Esophagus (tissue), 2 donors: ENCODE data around the gene PGBD5. TPM values are rescaled to one million over a fixed set of nuclear protein-coding genes. Genes with fewer than 3 reads are reported as not detected.

Experiments used
- H3K27ac ChIP-seq, 2 donors: one replicate each; pipeline ENCODE4 v1.5.1; 2013; ENCODE audit warnings: low read depth in 2 of 2, mild to moderate bottlenecking in 2 of 2, inconsistent platforms in 1 of 2, low read length in 1 of 2, moderate library complexity in 1 of 2
- H3K27me3 ChIP-seq, 2 donors: one replicate each; pipeline ENCODE4 v1.6.1; 2013; ENCODE audit warnings: low read length in 2 of 2, control low read depth in 1 of 2, mild to moderate bottlenecking in 1 of 2; ENCODE audit not compliant: insufficient read depth in 2 of 2, control insufficient read depth in 1 of 2
- H3K36me3 ChIP-seq, 2 donors: one replicate each; pipeline ENCODE4 v1.6.1; 2013; ENCODE audit warnings: low read length in 1 of 2; ENCODE audit not compliant: control insufficient read depth in 2 of 2, insufficient read depth in 2 of 2
- H3K4me1 ChIP-seq, 2 donors: one replicate each; pipeline ENCODE4 v1.6.1; 2013; ENCODE audit warnings: low read length in 1 of 2; ENCODE audit not compliant: control insufficient read depth in 2 of 2, insufficient read depth in 2 of 2
- H3K4me3 ChIP-seq, 2 donors: one replicate each; pipeline ENCODE4 v1.5.1; 2013; ENCODE audit warnings: low read length in 2 of 2, mild to moderate bottlenecking in 2 of 2, low read depth in 1 of 2, moderate library complexity in 1 of 2
- H3K9me3 ChIP-seq, 2 donors: one replicate each; pipeline ENCODE4 v1.6.1; 2013; ENCODE audit warnings: mild to moderate bottlenecking in 2 of 2, low read depth in 1 of 2, low read length in 1 of 2, moderate library complexity in 1 of 2; ENCODE audit not compliant: control insufficient read depth in 2 of 2, insufficient read depth in 1 of 2
- WGBS, 2 donors: extraction: QIAGEN DNeasy Blood & Tissue Kit; methylation state at CpG; one replicate each; pipeline ENCODE4 v1.1.7; 2013; 5-methylcytosine and 5-hydroxymethylcytosine counted together
- polyA plus RNA-seq, 2 donors: library from polyadenylated mRNA; stranded (reverse); fragments of 200-250 nt; gene quantifications; one replicate each; pipeline ENCODE4 v1.2.3, GENCODE V29; 2013
- donor health status: healthy with polysubstance abuse.
- donor health status: Bipolar disorder and iron deficiency.

Gene PGBD5
- polyA plus RNA-seq, 2 donors, result 0.22 to 0.67 TPM

GRCh38 chr1:230383425-230383824 is 42.7 kb downstream of the PGBD5 start:
- Histone ChIP-seq H3K27ac (no peak overlapping the region), H3K4me1 (no peaks in the 10 kb centered on the region), H3K9me3 (peaks cover 4 to 17% of the 10 kb centered on the region in 2 donors), H3K4me3 (no peak overlapping the region), H3K36me3 (no peaks in the 10 kb centered on the region), H3K27me3 (no peaks in the 10 kb centered on the region)
- 91 to 95% methylated on average over 5 of the region's 5 CpGs for WGBS, 2 donors

GRCh38 chr1:230382001-230382491 is 44.1 kb downstream of the PGBD5 start:
- no peak overlapping the region for H3K27ac ChIP-seq
- WGBS, 2 donors, result 63 to 68% methylated on average over 7 of the region's 7 CpGs
- peaks cover 4 to 17% of the 10 kb centered on the region in 2 donors for H3K9me3 ChIP-seq
- H3K4me1 ChIP-seq, result no peaks in the 10 kb centered on the region
- H3K27me3 ChIP-seq, result no peaks in the 10 kb centered on the region
- no peaks in the 10 kb centered on the region for H3K36me3 ChIP-seq
- H3K4me3 ChIP-seq, result no peak overlapping the region

- Histone ChIP-seq H3K27me3 (no peaks in the 10 kb centered on the region), H3K4me3 (no peak overlapping the region), H3K27ac (no peak overlapping the region), H3K9me3 (peaks cover 4 to 17% of the 10 kb centered on the region in 2 donors), H3K4me1 (no peaks in the 10 kb centered on the region), H3K36me3 (no peaks in the 10 kb centered on the region)
- 62 to 63% methylated on average over 6 of the region's 6 CpGs for WGBS, 2 donors
Observed at GRCh38 chr1:230381585-230381984, 44.5 kb downstream of the PGBD5 start.

GRCh38 chr1:230381049-230381467 is 45.1 kb downstream of the PGBD5 start:
- H3K36me3 ChIP-seq, result no peaks in the 10 kb centered on the region
- no peaks in the 10 kb centered on the region for H3K4me1 ChIP-seq
- H3K4me3 ChIP-seq, result no peak overlapping the region
- WGBS, 2 donors, result 68 to 80% methylated on average over 5 of the region's 5 CpGs
- no peaks in the 10 kb centered on the region for H3K27me3 ChIP-seq
- peaks cover 4 to 17% of the 10 kb centered on the region in 2 donors for H3K9me3 ChIP-seq
- no peak overlapping the region for H3K27ac ChIP-seq

- no peaks in the 10 kb centered on the region for H3K27me3 ChIP-seq
- no peaks in the 10 kb centered on the region for H3K36me3 ChIP-seq
- no peaks in the 10 kb centered on the region for H3K4me1 ChIP-seq
- WGBS, 2 donors, result 61 to 75% methylated on average over 1 of the region's 1 CpG
- no peak overlapping the region for H3K4me3 ChIP-seq
- H3K9me3 ChIP-seq, result peaks cover 4 to 17% of the 10 kb centered on the region in 2 donors
- no peak overlapping the region for H3K27ac ChIP-seq
Observed at GRCh38 chr1:230379928-230380327, 46.2 kb downstream of the PGBD5 start.

GRCh38 chr1:230379462-230379861 is 46.7 kb downstream of the PGBD5 start:
- no peak overlapping the region for H3K4me3 ChIP-seq
- peaks cover 4 to 17% of the 10 kb centered on the region in 2 donors for H3K9me3 ChIP-seq
- WGBS, 2 donors, result 92 to 95% methylated on average over 3 of the region's 3 CpGs
- no peaks in the 10 kb centered on the region for H3K4me1 ChIP-seq
- H3K27me3 ChIP-seq, result no peaks in the 10 kb centered on the region
- H3K36me3 ChIP-seq, result no peaks in the 10 kb centered on the region
- H3K27ac ChIP-seq, result no peak overlapping the region

DNA sequence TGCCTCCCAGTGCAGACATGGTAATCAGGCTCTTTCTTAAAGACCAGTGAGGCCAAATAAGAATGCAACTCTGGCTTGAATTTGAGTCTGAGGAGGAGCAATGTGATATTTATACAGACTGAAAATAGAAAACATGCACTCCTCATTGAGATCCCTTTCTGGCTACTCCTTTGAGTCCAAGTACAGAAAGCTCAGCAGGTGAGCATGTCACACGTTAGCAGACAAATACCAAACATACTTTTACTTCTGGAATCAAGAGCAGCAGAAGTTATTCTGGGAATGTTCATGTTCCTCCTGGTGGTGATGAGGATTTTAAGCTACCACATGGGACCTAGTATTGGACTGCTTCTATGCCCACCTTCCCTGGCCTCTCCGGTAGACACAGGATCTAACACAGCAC is 48.3 kb downstream of the PGBD5 start:
- 79 to 90% methylated on average over 2 of the region's 2 CpGs for whole genome bisulfite sequencing, 2 donors

DNA sequence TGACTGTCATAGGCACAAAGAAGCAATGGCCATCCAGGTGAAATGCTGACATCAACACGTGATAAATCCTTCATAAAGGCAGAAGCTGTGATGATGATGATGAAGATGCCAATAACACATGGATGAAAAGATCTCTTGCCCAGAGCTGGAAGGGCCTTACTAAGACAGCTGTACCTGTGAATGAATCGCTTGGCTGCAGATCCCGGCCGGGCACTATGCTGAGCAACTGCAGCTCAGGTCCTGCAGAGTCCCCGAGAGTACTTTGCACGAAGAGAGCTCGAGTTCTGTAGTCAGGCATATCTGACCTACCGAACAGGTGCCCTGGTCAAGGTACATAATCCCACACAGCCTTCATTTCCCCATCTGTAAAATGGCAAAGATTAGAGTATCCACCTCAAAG is 48.8 kb downstream of the PGBD5 start:
- 88 to 89% methylated on average over 8 of the region's 8 CpGs for WGBS, 2 donors
- H3K36me3 ChIP-seq, result no peaks in the 10 kb centered on the region
- H3K4me1 ChIP-seq, result no peaks in the 10 kb centered on the region
- H3K27me3 ChIP-seq, result no peaks in the 10 kb centered on the region
- no peak overlapping the region for H3K4me3 ChIP-seq
- H3K9me3 ChIP-seq, result peaks cover 4 to 17% of the 10 kb centered on the region in 2 donors
- no peak overlapping the region for H3K27ac ChIP-seq

More for the DNA sequence above, 48.3 kb downstream of the PGBD5 start:
- Histone ChIP-seq H3K36me3 (no peaks in the 10 kb centered on the region), H3K27me3 (no peaks in the 10 kb centered on the region), H3K9me3 (peaks cover 4 to 17% of the 10 kb centered on the region in 2 donors), H3K4me1 (no peaks in the 10 kb centered on the region), H3K27ac (no peak overlapping the region), H3K4me3 (no peak overlapping the region)

- no peaks in the 10 kb centered on the region for H3K27me3 ChIP-seq
- peaks cover 4 to 17% of the 10 kb centered on the region in 2 donors for H3K9me3 ChIP-seq
- H3K4me1 ChIP-seq, result no peaks in the 10 kb centered on the region
- no peak overlapping the region for H3K4me3 ChIP-seq
- no peak overlapping the region for H3K27ac ChIP-seq
- WGBS, 2 donors, result 69 to 70% methylated on average over 4 of the region's 4 CpGs
- no peaks in the 10 kb centered on the region for H3K36me3 ChIP-seq
Observed at GRCh38 chr1:230376296-230376695, 49.8 kb downstream of the PGBD5 start.

GRCh38 chr1:230375780-230376179 is 50.4 kb downstream of the PGBD5 start:
- Histone ChIP-seq H3K36me3 (no peaks in the 10 kb centered on the region), H3K4me1 (no peaks in the 10 kb centered on the region), H3K27ac (no peak overlapping the region), H3K4me3 (no peak overlapping the region), H3K27me3 (no peaks in the 10 kb centered on the region), H3K9me3 (peaks cover 4 to 17% of the 10 kb centered on the region in 2 donors)
- 44 to 47% methylated on average over 6 of the region's 6 CpGs for WGBS, 2 donors
